WTC11 (cell line): Measurements from ENCODE around the gene DHRS7B. TPM values are rescaled to one million over a fixed set of nuclear protein-coding genes. Genes with fewer than 3 reads are reported as not detected.

Source experiments
- ATAC-seq: fragments of 200-7000 bp; cut with Tn5 transposase; 2 replicates; pipeline ENCODE4 v1.10.0; 2021; ENCODE audit warnings: mild to moderate bottlenecking, moderate library complexity
- CTCF ChIA-PET: fragments of 300-600 bp; sonication (Branson Sonifier 250); formaldehyde crosslinking; loops from one replicate; lab custom pipeline; 2021; ENCODE audit warnings: antibody characterized with exemption; lab: Charles Lee
- POLR2A ChIA-PET: fragments of 350-600 bp; sonication (Branson Sonifier 250); formaldehyde crosslinking; loops from one replicate; lab custom pipeline; 2021; ENCODE audit warnings: antibody characterized with exemption; lab: Charles Lee
- DNase-seq: peaks from one replicate; pipeline ENCODE4 v3.0.0; 2021; ENCODE audit warnings: low spot score
- H3K27ac Mint-ChIP-seq: 2 replicates; pipeline ENCODE4 v1.8.0; 2021; ENCODE audit warnings: mixed read lengths
- H3K27me3 Mint-ChIP-seq: 2 replicates; pipeline ENCODE4 v1.8.0; 2021; ENCODE audit warnings: low read depth, mild to moderate bottlenecking, moderate library complexity, mixed read lengths
- H3K36me3 Mint-ChIP-seq: 2 replicates; pipeline ENCODE4 v1.8.0; 2021; ENCODE audit warnings: mixed read lengths
- H3K4me1 Mint-ChIP-seq: 2 replicates; pipeline ENCODE4 v1.8.0; 2022; ENCODE audit warnings: mixed read lengths
- H3K4me3 Mint-ChIP-seq: 2 replicates; pipeline ENCODE4 v1.8.0; 2021; ENCODE audit warnings: mild to moderate bottlenecking, moderate library complexity, mixed read lengths
- H3K9me3 Mint-ChIP-seq: 2 replicates; pipeline ENCODE4 v1.8.0; 2021; ENCODE audit warnings: mixed read lengths
- ATF1 ChIP-seq: sonication (generic); formaldehyde crosslinking; IDR thresholded peaks from 2 replicates; pipeline ENCODE4 v1.8.1; 2023; ENCODE audit warnings: mild to moderate bottlenecking, moderate library complexity, missing genetic modification reagents
- CBFB ChIP-seq: sonication (generic); formaldehyde crosslinking; IDR thresholded peaks from 2 replicates; pipeline ENCODE4 v1.8.1; 2022; ENCODE audit warnings: mild to moderate bottlenecking, low read depth, missing genetic modification reagents
- GTF2I ChIP-seq: fragments of 250-450 bp; sonication (Bioruptor Pico); conservative IDR thresholded peaks from 2 replicates; pipeline ENCODE4 v1.4.0; 2021; ENCODE audit warnings: mild to moderate bottlenecking
- HMGA2 ChIP-seq: fragments of 250-450 bp; sonication (Bioruptor Pico); IDR thresholded peaks from 2 replicates; pipeline ENCODE4 v1.4.0; 2021; ENCODE audit warnings: mild to moderate bottlenecking, moderate library complexity
- JAZF1 ChIP-seq: fragments of 250-450 bp; sonication (Bioruptor Pico); IDR thresholded peaks from 2 replicates; pipeline ENCODE4 v1.9.0; 2021; ENCODE audit warnings: moderate library complexity, mild to moderate bottlenecking, inconsistent platforms
- JUN ChIP-seq: sonication (generic); formaldehyde crosslinking; IDR thresholded peaks from 2 replicates; pipeline ENCODE4 v1.8.0; 2023; ENCODE audit warnings: mild to moderate bottlenecking, missing genetic modification reagents
- KAT7 ChIP-seq: sonication (generic); formaldehyde crosslinking; IDR thresholded peaks from 2 replicates; pipeline ENCODE4 v1.8.1; 2023; ENCODE audit warnings: missing genetic modification reagents, mild to moderate bottlenecking, borderline replicate concordance
- NR1H2 ChIP-seq: sonication (generic); formaldehyde crosslinking; IDR thresholded peaks from 2 replicates; pipeline ENCODE4 v1.9.0; 2021; ENCODE audit warnings: mild to moderate bottlenecking, moderate library complexity, missing genetic modification reagents
- OVOL2 ChIP-seq: fragments of 250-450 bp; sonication (Bioruptor Pico); IDR thresholded peaks from 2 replicates; pipeline ENCODE4 v1.9.0; 2021; ENCODE audit warnings: mild to moderate bottlenecking, borderline replicate concordance
- SP1 ChIP-seq: sonication (generic); formaldehyde crosslinking; conservative IDR thresholded peaks from 2 replicates; pipeline ENCODE4 v1.8.1; 2022; ENCODE audit warnings: missing genetic modification reagents
- TEAD4 ChIP-seq: sonication (generic); formaldehyde crosslinking; IDR thresholded peaks from 2 replicates; pipeline ENCODE4 v1.8.0; 2022; ENCODE audit warnings: mild to moderate bottlenecking, missing genetic modification reagents
- ZNF232 ChIP-seq: sonication (generic); formaldehyde crosslinking; IDR thresholded peaks from 2 replicates; pipeline ENCODE4 v1.8.0; 2022; ENCODE audit warnings: mild to moderate bottlenecking, missing genetic modification reagents
- total RNA-seq: library from RNA; stranded (reverse); gene quantifications from 3 replicates; pipeline ENCODE4 v1.2.3, GENCODE V29; 2021
- TF ChIP-seq, protein P1 (sequence below): fragments of 250-450 bp; sonication (Bioruptor Pico); IDR thresholded peaks from 2 replicates; pipeline ENCODE4 v1.9.0; 2021; ENCODE audit warnings: mild to moderate bottlenecking, borderline replicate concordance
- TF ChIP-seq, protein P2 (sequence below): sonication (generic); formaldehyde crosslinking; IDR thresholded peaks from 2 replicates; pipeline ENCODE4 v1.8.0; 2023; ENCODE audit warnings: mild to moderate bottlenecking, missing genetic modification reagents
- TF ChIP-seq, protein P3 (sequence below): sonication (generic); formaldehyde crosslinking; conservative IDR thresholded peaks from 2 replicates; pipeline ENCODE4 v1.8.1; 2023; ENCODE audit warnings: mild to moderate bottlenecking, low read depth, missing genetic modification reagents, moderate library complexity
- TF ChIP-seq, protein P4 (sequence below): sonication (generic); formaldehyde crosslinking; IDR thresholded peaks from 2 replicates; pipeline ENCODE4 v1.8.0; 2022; ENCODE audit warnings: mild to moderate bottlenecking, missing genetic modification reagents
- TF ChIP-seq, protein P5 (sequence below): sonication (generic); formaldehyde crosslinking; IDR thresholded peaks from 2 replicates; pipeline ENCODE4 v1.8.1; 2022; ENCODE audit warnings: mild to moderate bottlenecking, missing genetic modification reagents, moderate library complexity, borderline replicate concordance

The DHRS7B gene
- total RNA-seq, 1 experiment from 2014 or later: 15.6 TPM

DNA sequence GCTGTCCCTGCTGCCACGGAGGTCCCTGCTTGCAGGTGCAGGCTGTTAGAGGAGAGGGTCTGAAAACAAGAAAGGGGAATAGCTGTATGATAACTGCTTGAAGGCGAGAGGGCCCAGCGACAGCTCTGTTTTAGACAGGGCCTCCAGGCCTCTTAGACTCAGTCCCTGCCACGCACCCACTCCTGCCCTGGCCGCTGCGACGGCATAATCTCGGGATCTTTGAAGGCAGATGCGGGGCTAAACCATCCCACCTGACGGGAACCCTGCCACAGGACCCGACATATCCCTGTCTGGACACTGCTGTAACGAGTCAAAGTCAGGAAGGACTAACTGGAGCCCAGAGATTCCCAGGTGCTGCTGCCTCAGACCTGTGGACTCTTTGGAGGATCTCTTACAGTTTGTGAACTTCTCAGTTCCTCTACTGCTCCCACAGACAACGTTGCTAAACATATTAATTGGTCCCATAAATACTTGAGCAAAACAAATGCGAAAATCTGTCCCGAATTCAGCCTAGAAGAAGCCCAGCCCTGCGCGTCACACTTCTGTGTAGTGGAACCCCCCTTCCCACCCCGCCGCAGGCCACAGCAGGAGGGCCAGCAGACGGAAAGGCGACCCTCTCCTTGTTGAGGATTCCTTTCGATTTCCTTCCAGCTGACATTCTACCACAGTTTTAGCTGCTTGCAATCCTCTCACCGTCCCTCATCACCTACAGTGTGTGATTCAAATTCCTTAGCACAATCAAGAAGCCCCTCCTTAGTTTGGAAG is 88.2 kb downstream of the DHRS7B start:
- ATAC-seq (no peak), DNase-seq (peak; percentile 54)
- peak overlapping the region; percentile 96 for H3K4me3 Mint-ChIP-seq

DNA sequence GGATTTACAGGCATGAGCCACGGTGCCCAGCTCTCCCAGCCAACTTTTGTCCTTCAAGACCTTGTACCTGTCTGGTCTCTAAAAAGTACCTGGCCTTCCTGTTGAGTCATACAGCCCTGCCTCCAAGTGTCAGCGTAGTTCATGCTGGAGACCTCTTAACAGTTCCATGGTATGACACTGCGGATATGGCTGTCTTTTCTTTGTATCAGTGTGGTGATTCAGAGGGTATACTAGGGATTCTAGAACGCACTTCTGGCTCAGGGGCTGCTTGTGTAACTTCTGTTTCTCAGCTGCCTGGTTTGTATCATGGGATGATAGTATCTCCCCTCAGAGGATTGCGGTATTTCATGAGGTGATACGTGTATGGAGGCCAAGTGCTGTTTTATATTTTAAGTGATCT is 89.2 kb downstream of the DHRS7B start:
- ChIA-PET POLR2A (interaction anchor here (0.7 kb wide), 1 partner anchor 19 kb away, joined by 4 read pairs; no protein-coding TSS in a partner anchor), CTCF (interaction anchor here (0.6 to 1.7 kb wide), 6 partner anchors 15 to 169 kb away, joined by 4 to 8 read pairs (median 4); no protein-coding TSS in a partner anchor)
- TF ChIP-seq ATF1 (CRISPR knock-in tag) (no peak), NR1H2 (CRISPR knock-in tag) (no peak), JUN (CRISPR knock-in tag) (no peak), CBFB (CRISPR knock-in tag) (no peak), JAZF1 (CRISPR knock-in tag) (no peak), HMGA2 (no peak), TEAD4 (no peak), SP1 (CRISPR knock-in tag) (no peak)
- TF ChIP-seq, protein P1, sequence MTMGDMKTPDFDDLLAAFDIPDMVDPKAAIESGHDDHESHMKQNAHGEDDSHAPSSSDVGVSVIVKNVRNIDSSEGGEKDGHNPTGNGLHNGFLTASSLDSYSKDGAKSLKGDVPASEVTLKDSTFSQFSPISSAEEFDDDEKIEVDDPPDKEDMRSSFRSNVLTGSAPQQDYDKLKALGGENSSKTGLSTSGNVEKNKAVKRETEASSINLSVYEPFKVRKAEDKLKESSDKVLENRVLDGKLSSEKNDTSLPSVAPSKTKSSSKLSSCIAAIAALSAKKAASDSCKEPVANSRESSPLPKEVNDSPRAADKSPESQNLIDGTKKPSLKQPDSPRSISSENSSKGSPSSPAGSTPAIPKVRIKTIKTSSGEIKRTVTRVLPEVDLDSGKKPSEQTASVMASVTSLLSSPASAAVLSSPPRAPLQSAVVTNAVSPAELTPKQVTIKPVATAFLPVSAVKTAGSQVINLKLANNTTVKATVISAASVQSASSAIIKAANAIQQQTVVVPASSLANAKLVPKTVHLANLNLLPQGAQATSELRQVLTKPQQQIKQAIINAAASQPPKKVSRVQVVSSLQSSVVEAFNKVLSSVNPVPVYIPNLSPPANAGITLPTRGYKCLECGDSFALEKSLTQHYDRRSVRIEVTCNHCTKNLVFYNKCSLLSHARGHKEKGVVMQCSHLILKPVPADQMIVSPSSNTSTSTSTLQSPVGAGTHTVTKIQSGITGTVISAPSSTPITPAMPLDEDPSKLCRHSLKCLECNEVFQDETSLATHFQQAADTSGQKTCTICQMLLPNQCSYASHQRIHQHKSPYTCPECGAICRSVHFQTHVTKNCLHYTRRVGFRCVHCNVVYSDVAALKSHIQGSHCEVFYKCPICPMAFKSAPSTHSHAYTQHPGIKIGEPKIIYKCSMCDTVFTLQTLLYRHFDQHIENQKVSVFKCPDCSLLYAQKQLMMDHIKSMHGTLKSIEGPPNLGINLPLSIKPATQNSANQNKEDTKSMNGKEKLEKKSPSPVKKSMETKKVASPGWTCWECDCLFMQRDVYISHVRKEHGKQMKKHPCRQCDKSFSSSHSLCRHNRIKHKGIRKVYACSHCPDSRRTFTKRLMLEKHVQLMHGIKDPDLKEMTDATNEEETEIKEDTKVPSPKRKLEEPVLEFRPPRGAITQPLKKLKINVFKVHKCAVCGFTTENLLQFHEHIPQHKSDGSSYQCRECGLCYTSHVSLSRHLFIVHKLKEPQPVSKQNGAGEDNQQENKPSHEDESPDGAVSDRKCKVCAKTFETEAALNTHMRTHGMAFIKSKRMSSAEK (CRISPR knock-in tag): no peak
- TF ChIP-seq, protein P2, sequence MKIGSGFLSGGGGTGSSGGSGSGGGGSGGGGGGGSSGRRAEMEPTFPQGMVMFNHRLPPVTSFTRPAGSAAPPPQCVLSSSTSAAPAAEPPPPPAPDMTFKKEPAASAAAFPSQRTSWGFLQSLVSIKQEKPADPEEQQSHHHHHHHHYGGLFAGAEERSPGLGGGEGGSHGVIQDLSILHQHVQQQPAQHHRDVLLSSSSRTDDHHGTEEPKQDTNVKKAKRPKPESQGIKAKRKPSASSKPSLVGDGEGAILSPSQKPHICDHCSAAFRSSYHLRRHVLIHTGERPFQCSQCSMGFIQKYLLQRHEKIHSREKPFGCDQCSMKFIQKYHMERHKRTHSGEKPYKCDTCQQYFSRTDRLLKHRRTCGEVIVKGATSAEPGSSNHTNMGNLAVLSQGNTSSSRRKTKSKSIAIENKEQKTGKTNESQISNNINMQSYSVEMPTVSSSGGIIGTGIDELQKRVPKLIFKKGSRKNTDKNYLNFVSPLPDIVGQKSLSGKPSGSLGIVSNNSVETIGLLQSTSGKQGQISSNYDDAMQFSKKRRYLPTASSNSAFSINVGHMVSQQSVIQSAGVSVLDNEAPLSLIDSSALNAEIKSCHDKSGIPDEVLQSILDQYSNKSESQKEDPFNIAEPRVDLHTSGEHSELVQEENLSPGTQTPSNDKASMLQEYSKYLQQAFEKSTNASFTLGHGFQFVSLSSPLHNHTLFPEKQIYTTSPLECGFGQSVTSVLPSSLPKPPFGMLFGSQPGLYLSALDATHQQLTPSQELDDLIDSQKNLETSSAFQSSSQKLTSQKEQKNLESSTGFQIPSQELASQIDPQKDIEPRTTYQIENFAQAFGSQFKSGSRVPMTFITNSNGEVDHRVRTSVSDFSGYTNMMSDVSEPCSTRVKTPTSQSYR (CRISPR knock-in tag): no peak
- no peak for ATAC-seq
- peak overlapping the region; percentile 51; the same call in 1 of the 2 replicates for H3K27ac Mint-ChIP-seq
- H3K36me3 Mint-ChIP-seq: no peaks in the 10 kb centered on the region
- H3K4me3 Mint-ChIP-seq: peak overlapping the region; percentile 96
- no peak for DNase-seq
- H3K4me1 Mint-ChIP-seq: peaks cover 39% of the 10 kb centered on the region
- no peaks in the 10 kb centered on the region; the same call in 1 of the 2 replicates for H3K27me3 Mint-ChIP-seq
- H3K9me3 Mint-ChIP-seq: no peaks in the 10 kb centered on the region

More for the DNA sequence above, 88.2 kb downstream of the DHRS7B start:
- peak overlapping the region; percentile 91 for H3K27ac Mint-ChIP-seq
- POLR2A ChIA-PET: interaction anchor here (2.0 kb wide), 1 partner anchor 172 kb away, joined by 6 read pairs; the partner anchor contains the start of gene USP22
- H3K9me3 Mint-ChIP-seq: no peaks in the 10 kb centered on the region
- peaks cover 6% of the 10 kb centered on the region for H3K36me3 Mint-ChIP-seq
- peaks cover 39% of the 10 kb centered on the region for H3K4me1 Mint-ChIP-seq
- no peaks in the 10 kb centered on the region; the same call in 1 of the 2 replicates for H3K27me3 Mint-ChIP-seq
- TF ChIP-seq JUN (CRISPR knock-in tag) (peak; percentile 19; the same call in 1 of the 2 replicates), ZNF232 (CRISPR knock-in tag) (no peak)
- CTCF ChIA-PET: interaction anchor here (0.5 to 1.7 kb wide), 7 partner anchors 14 to 179 kb away, joined by 3 to 8 read pairs (median 4); no protein-coding TSS in a partner anchor

DNA sequence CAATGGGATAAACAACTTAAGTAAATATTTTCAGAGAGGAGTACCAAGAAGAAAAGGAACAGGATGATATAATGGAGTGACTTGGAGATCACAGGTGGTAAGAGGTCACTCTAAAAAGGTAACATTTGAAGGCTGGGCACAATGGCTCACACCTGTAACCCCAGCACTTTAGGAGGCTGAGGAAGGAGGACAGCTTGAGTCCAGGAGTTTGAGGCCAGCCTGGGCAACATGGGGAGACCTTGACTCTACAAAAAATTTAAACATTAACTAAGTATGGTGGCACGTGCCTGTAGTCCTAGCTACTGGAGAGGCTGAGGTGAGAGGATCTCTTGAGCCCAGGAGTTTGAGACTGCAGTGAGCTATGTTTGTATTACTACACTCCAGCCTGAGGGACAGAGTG is 90.6 kb downstream of the DHRS7B start:
- POLR2A ChIA-PET: no interaction called here
- no peaks in the 10 kb centered on the region; the same call in 1 of the 2 replicates for H3K27me3 Mint-ChIP-seq
- no peak overlapping the region for H3K27ac Mint-ChIP-seq
- DNase-seq (no peak), ATAC-seq (no peak)
- peaks cover 4% of the 10 kb centered on the region; the same call in 1 of the 2 replicates for H3K36me3 Mint-ChIP-seq
- H3K4me3 Mint-ChIP-seq: no peak overlapping the region
- CTCF ChIA-PET: interaction anchor here (0.7 kb wide), 1 partner anchor 23 kb away, joined by 3 read pairs; no protein-coding TSS in a partner anchor
- peaks cover 29% of the 10 kb centered on the region for H3K4me1 Mint-ChIP-seq
- peaks cover 5% of the 10 kb centered on the region for H3K9me3 Mint-ChIP-seq
- no peak for TF ChIP-seq NR1H2 (CRISPR knock-in tag)
- TF ChIP-seq, protein P3, sequence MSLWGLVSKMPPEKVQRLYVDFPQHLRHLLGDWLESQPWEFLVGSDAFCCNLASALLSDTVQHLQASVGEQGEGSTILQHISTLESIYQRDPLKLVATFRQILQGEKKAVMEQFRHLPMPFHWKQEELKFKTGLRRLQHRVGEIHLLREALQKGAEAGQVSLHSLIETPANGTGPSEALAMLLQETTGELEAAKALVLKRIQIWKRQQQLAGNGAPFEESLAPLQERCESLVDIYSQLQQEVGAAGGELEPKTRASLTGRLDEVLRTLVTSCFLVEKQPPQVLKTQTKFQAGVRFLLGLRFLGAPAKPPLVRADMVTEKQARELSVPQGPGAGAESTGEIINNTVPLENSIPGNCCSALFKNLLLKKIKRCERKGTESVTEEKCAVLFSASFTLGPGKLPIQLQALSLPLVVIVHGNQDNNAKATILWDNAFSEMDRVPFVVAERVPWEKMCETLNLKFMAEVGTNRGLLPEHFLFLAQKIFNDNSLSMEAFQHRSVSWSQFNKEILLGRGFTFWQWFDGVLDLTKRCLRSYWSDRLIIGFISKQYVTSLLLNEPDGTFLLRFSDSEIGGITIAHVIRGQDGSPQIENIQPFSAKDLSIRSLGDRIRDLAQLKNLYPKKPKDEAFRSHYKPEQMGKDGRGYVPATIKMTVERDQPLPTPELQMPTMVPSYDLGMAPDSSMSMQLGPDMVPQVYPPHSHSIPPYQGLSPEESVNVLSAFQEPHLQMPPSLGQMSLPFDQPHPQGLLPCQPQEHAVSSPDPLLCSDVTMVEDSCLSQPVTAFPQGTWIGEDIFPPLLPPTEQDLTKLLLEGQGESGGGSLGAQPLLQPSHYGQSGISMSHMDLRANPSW: no peak
- no peak for TF ChIP-seq GTF2I (CRISPR knock-in tag)
- TF ChIP-seq, protein P4, sequence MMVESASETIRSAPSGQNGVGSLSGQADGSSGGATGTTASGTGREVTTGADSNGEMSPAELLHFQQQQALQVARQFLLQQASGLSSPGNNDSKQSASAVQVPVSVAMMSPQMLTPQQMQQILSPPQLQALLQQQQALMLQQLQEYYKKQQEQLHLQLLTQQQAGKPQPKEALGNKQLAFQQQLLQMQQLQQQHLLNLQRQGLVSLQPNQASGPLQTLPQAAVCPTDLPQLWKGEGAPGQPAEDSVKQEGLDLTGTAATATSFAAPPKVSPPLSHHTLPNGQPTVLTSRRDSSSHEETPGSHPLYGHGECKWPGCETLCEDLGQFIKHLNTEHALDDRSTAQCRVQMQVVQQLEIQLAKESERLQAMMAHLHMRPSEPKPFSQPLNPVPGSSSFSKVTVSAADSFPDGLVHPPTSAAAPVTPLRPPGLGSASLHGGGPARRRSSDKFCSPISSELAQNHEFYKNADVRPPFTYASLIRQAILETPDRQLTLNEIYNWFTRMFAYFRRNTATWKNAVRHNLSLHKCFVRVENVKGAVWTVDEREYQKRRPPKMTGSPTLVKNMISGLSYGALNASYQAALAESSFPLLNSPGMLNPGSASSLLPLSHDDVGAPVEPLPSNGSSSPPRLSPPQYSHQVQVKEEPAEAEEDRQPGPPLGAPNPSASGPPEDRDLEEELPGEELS (CRISPR knock-in tag): no peak
- TF ChIP-seq, protein P5, sequence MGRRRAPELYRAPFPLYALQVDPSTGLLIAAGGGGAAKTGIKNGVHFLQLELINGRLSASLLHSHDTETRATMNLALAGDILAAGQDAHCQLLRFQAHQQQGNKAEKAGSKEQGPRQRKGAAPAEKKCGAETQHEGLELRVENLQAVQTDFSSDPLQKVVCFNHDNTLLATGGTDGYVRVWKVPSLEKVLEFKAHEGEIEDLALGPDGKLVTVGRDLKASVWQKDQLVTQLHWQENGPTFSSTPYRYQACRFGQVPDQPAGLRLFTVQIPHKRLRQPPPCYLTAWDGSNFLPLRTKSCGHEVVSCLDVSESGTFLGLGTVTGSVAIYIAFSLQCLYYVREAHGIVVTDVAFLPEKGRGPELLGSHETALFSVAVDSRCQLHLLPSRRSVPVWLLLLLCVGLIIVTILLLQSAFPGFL (CRISPR knock-in tag): no peak
- no peak for TF ChIP-seq KAT7
- TF ChIP-seq OVOL2: no peak
